SK-N-SH (cell line): ENCODE results near the gene BAIAP2L2. TPM values are rescaled to one million over a fixed set of nuclear protein-coding genes. Genes with fewer than 3 reads are reported as not detected.

Experiments
- CTCF ChIA-PET: fragments of 300-600, 350-600 bp; formaldehyde crosslinking; extraction: SDS; loops from one replicate; lab custom pipeline; 2021; lab: Yijun Ruan, JAX
- POLR2A ChIA-PET: fragments of 350-600 bp; sonication (Branson Sonifier 250); formaldehyde crosslinking; extraction: SDS; loops from one replicate; lab custom pipeline; 2020; ENCODE audit warnings: antibody characterized with exemption, inconsistent platforms; lab: Yijun Ruan, JAX
- DNase-seq: peaks from one replicate; pipeline ENCODE4 v3.0.0; 2012
- H2AFZ ChIP-seq: fragments of 200-600 bp; sonication (generic); 2 replicates; pipeline ENCODE4 v1.8.1; 2016; ENCODE audit warnings: antibody characterized with exemption, mild to moderate bottlenecking, low read depth
- H3F3A ChIP-seq: fragments of 200-600 bp; sonication (generic); replicated peaks from 2 replicates; pipeline ENCODE3; 2016; ENCODE audit warnings: antibody characterized with exemption, mild to moderate bottlenecking; ENCODE audit not compliant: insufficient read depth
- H3K27ac ChIP-seq, 2 experiments: fragments of 200-500 bp in 1 of 2; fragments of 200-600 bp in 1 of 2; sonication (Bioruptor generic) in 1 of 2; sonication (generic), shearing (Covaris generic) in 1 of 2; 2 replicates each; pipeline versions ENCODE4 v1.5.1 to v1.6.1; 2014 to 2016; ENCODE audit warnings: low read depth in 2 of 2, inconsistent platforms in 1 of 2, low read length in 1 of 2, mild to moderate bottlenecking in 1 of 2, mixed read lengths in 1 of 2
- H3K27me3 ChIP-seq: fragments of 200-600 bp; sonication (generic), shearing (Covaris generic); 2 replicates; pipeline ENCODE4 v1.6.1; 2016; ENCODE audit warnings: mixed run types; ENCODE audit not compliant: insufficient read depth
- H3K36me3 ChIP-seq, 2 experiments: fragments of 200-500 bp in 1 of 2; fragments of 200-600 bp in 1 of 2; sonication (Bioruptor generic) in 1 of 2; sonication (generic) in 1 of 2; replicated peaks in 1 of 2; 2 replicates each; pipeline versions ENCODE3 to v1.5.1; 2014 to 2016; ENCODE audit warnings: low read length in 1 of 2, mild to moderate bottlenecking in 1 of 2; ENCODE audit not compliant: insufficient read depth in 2 of 2, control insufficient read depth in 1 of 2
- H3K4me1 ChIP-seq, 2 experiments: fragments of 200-500 bp in 1 of 2; fragments of 200-600 bp in 1 of 2; sonication (Bioruptor generic) in 1 of 2; sonication (generic), shearing (Covaris generic) in 1 of 2; 2 replicates each; pipeline versions ENCODE4 v1.5.1 to v1.6.1; 2014 to 2016; ENCODE audit warnings: low read depth in 1 of 2, low read length in 1 of 2, mixed run types in 1 of 2; ENCODE audit not compliant: insufficient read depth in 2 of 2, control insufficient read depth in 1 of 2
- H3K4me2 ChIP-seq: fragments of 200-600 bp; sonication (generic), shearing (Covaris generic); 2 replicates; pipeline ENCODE4 v1.6.1; 2017; ENCODE audit warnings: mixed run types
- H3K4me3 ChIP-seq, 2 experiments: fragments of 200-500 bp in 1 of 2; fragments of 200-600 bp in 1 of 2; sonication (Bioruptor generic) in 1 of 2; sonication (generic), shearing (Covaris generic) in 1 of 2; 2 replicates each; pipeline versions ENCODE4 v1.5.1 to v1.8.1; 2014 to 2016; ENCODE audit warnings: low read depth in 2 of 2, inconsistent platforms in 1 of 2, low read length in 1 of 2, mild to moderate bottlenecking in 1 of 2, mixed read lengths in 1 of 2, moderate library complexity in 1 of 2
- H3K79me2 ChIP-seq: fragments of 200-600 bp; sonication (generic); 2 replicates; pipeline ENCODE4 v1.8.1; 2017; ENCODE audit warnings: mild to moderate bottlenecking; ENCODE audit not compliant: insufficient read depth
- H3K9ac ChIP-seq: fragments of 200-600 bp; sonication (generic); 2 replicates; pipeline ENCODE4 v1.6.1; 2017; ENCODE audit warnings: mixed run types
- H3K9me2 ChIP-seq: fragments of 200-600 bp; sonication (generic); 2 replicates; pipeline ENCODE4 v1.6.1; 2017; ENCODE audit warnings: mixed run types
- H3K9me3 ChIP-seq: fragments of 200-600 bp; sonication (generic); 2 replicates; pipeline ENCODE4 v1.6.1; 2017; ENCODE audit warnings: mixed run types, mild to moderate bottlenecking, moderate library complexity
- H4K20me1 ChIP-seq: fragments of 200-600 bp; sonication (generic); 2 replicates; pipeline ENCODE4 v1.6.1; 2017; ENCODE audit warnings: mild to moderate bottlenecking, mixed run types; ENCODE audit not compliant: insufficient read depth
- CTCF ChIP-seq: fragments of 200-600 bp; sonication (generic); IDR thresholded peaks from 2 replicates; pipeline ENCODE4 v1.6.1; 2017; ENCODE audit warnings: antibody characterized with exemption, mild to moderate bottlenecking, moderate library complexity
- ELF1 ChIP-seq: IDR thresholded peaks from 2 replicates; pipeline ENCODE4 v1.4.0; 2012
- EZH2phosphoT487 ChIP-seq: fragments of 200-600 bp; sonication (generic); IDR thresholded peaks from 2 replicates; pipeline ENCODE4 v1.6.1; 2017; ENCODE audit warnings: low read depth, mixed run types, mild to moderate bottlenecking, antibody characterized with exemption, moderate library complexity, borderline replicate concordance
- FOSL2 ChIP-seq: IDR thresholded peaks from 2 replicates; pipeline ENCODE4 v1.4.0; 2012; ENCODE audit warnings: low read depth, mild to moderate bottlenecking, moderate library complexity, borderline replicate concordance
- GATA2 ChIP-seq: sonication (generic); formaldehyde crosslinking; IDR thresholded peaks from 2 replicates; pipeline ENCODE4 v1.5.0; 2020; ENCODE audit warnings: mild to moderate bottlenecking, missing genetic modification reagents
- IRF3 ChIP-seq: fragments of 150-350 bp; IDR thresholded peaks from 2 replicates; pipeline ENCODE4 v1.6.1; 2016; ENCODE audit warnings: mild to moderate bottlenecking, low read depth, low read length
- JUND ChIP-seq: IDR thresholded peaks from 2 replicates; pipeline ENCODE4 v1.4.0; 2012
- MEF2A ChIP-seq: IDR thresholded peaks from 2 replicates; pipeline ENCODE4 v1.4.0; 2012; ENCODE audit warnings: low read depth, borderline replicate concordance
- NFIC ChIP-seq: IDR thresholded peaks from 2 replicates; pipeline ENCODE4 v1.4.0; 2012; ENCODE audit warnings: borderline replicate concordance
- NRF1 ChIP-seq: IDR thresholded peaks from 2 replicates; pipeline ENCODE4 v1.6.1; 2012; ENCODE audit warnings: low read depth, mild to moderate bottlenecking, low read length
- RCOR1 ChIP-seq: fragments of 150-350 bp; IDR thresholded peaks from 2 replicates; pipeline ENCODE4 v1.6.1; 2017; ENCODE audit warnings: antibody characterized with exemption, low read length
- RFX5 ChIP-seq: IDR thresholded peaks from 2 replicates; pipeline ENCODE4 v1.6.1; 2012; ENCODE audit warnings: mild to moderate bottlenecking, improper control_type of control experiment, low read length
- SMC3 ChIP-seq: IDR thresholded peaks from 2 replicates; pipeline ENCODE4 v1.6.1; 2012; ENCODE audit warnings: low read depth, low read length, improper control_type of control experiment
- USF1 ChIP-seq: IDR thresholded peaks from 2 replicates; pipeline ENCODE4 v1.4.0; 2012; ENCODE audit warnings: low read depth, borderline replicate concordance
- YY1 ChIP-seq: IDR thresholded peaks from 2 replicates; pipeline ENCODE4 v1.4.0; 2012; ENCODE audit warnings: low read depth, mild to moderate bottlenecking
- ZBTB33 ChIP-seq: IDR thresholded peaks from 2 replicates; pipeline ENCODE4 v1.4.0; 2012; ENCODE audit warnings: low read depth, borderline replicate concordance
- WGBS: methylation state at CpG from one replicate; pipeline ENCODE4 v1.1.6; 2017; ENCODE audit warnings: low lambda C conversion rate; 5-methylcytosine and 5-hydroxymethylcytosine counted together
- polyA plus RNA-seq, 3 experiments: library from polyadenylated mRNA; depleted of rRNA; stranded (reverse); fragments of >200 nt; gene quantifications; 2 replicates each; pipeline ENCODE4 v1.2.3, GENCODE V29; 2012

BAIAP2L2 gene
- polyA plus RNA-seq, 1 of the 3 experiments (the other 2 are of a cell fraction): 0.16 TPM

- peak; percentile 3 for DNase-seq
- H2AFZ ChIP-seq: no peak overlapping the region
- H3K79me2 ChIP-seq: no peaks in the 10 kb centered on the region
- H3F3A ChIP-seq: no peaks in the 10 kb centered on the region
- CTCF ChIA-PET: no interaction called here
- H3K4me3 ChIP-seq: no peak overlapping the region
- H3K27ac ChIP-seq: no peak overlapping the region
- no peak overlapping the region for H3K9ac ChIP-seq
- no peaks in the 10 kb centered on the region for H3K9me3 ChIP-seq
- H3K4me2 ChIP-seq: no peak overlapping the region
- WGBS: no CpG with 5 or more reads among the region's 25 CpGs
- no peaks in the 10 kb centered on the region for H4K20me1 ChIP-seq
- H3K4me1 ChIP-seq: no peaks in the 10 kb centered on the region
- no peaks in the 10 kb centered on the region for H3K27me3 ChIP-seq
- H3K9me2 ChIP-seq: no peaks in the 10 kb centered on the region
- POLR2A ChIA-PET: no interaction called here
- TF ChIP-seq RFX5 (no peak), NRF1 (no peak), IRF3 (no peak), SMC3 (no peak), CTCF (no peak), USF1 (no peak), EZH2phosphoT487 (no peak), YY1 (no peak), NFIC (no peak)
- peaks cover 0 to 11% of the 10 kb centered on the region in 2 experiments for H3K36me3 ChIP-seq
Observed at GRCh38 chr22:38072322-38073149, 37.9 kb downstream of the BAIAP2L2 start.

GRCh38 chr22:38071421-38072321, 38.8 kb downstream of the BAIAP2L2 start:
- no peak overlapping the region for H3K4me3 ChIP-seq
- no peaks in the 10 kb centered on the region for H3K79me2 ChIP-seq
- no peaks in the 10 kb centered on the region for H3F3A ChIP-seq
- ChIA-PET CTCF (no interaction called here), POLR2A (no interaction called here)
- H3K27me3 ChIP-seq: no peaks in the 10 kb centered on the region
- H3K9me3 ChIP-seq: no peaks in the 10 kb centered on the region
- no peaks in the 10 kb centered on the region for H3K9me2 ChIP-seq
- peaks cover 0 to 12% of the 10 kb centered on the region in 2 experiments for H3K36me3 ChIP-seq
- H3K27ac ChIP-seq: no peak overlapping the region
- no peak overlapping the region for H2AFZ ChIP-seq
- H3K4me1 ChIP-seq: no peaks in the 10 kb centered on the region
- H3K4me2 ChIP-seq: no peak overlapping the region
- no peaks in the 10 kb centered on the region for H4K20me1 ChIP-seq
- no peak overlapping the region for H3K9ac ChIP-seq
- peak; percentile 1 for DNase-seq
- no CpG with 5 or more reads among the region's 22 CpGs for WGBS
- TF ChIP-seq IRF3 (no peak), YY1 (no peak), RFX5 (no peak), JUND (no peak), EZH2phosphoT487 (no peak), MEF2A (no peak), FOSL2 (no peak), ELF1 (no peak), USF1 (no peak), RCOR1 (no peak), ZBTB33 (no peak), GATA2 (CRISPR knock-in tag) (no peak)
